PFSK-1 (cell line): ENCODE data around the gene GRM4.

Experiments
- FOXP2 ChIP-seq: optimal IDR thresholded peaks from 2 replicates; pipeline ENCODE3; 2011; ENCODE audit warnings: borderline replicate concordance, control low read depth, inconsistent platforms; ENCODE audit not compliant: insufficient read depth; ENCODE audit errors: extremely low read length, extremely low read depth
- POLR2AphosphoS5 ChIP-seq: IDR thresholded peaks from 2 replicates; pipeline ENCODE4 v1.6.1; 2012; ENCODE audit warnings: low read depth, mild to moderate bottlenecking, control low read depth, low read length, moderate library complexity
- REST ChIP-seq, 2 experiments: IDR thresholded peaks; 2 replicates each; pipeline versions ENCODE4 v1.6.1 to v1.8.0; 2011 to 2012; ENCODE audit warnings: low read depth in 2 of 2, low read length in 2 of 2, control low read depth in 1 of 2, inconsistent platforms in 1 of 2, mild to moderate bottlenecking in 1 of 2, moderate library complexity in 1 of 2; ENCODE audit not compliant: insufficient read depth in 1 of 2
- SIN3A ChIP-seq: IDR thresholded peaks from 2 replicates; pipeline ENCODE4 v1.6.1; 2012; ENCODE audit warnings: mild to moderate bottlenecking, low read length, moderate library complexity, borderline replicate concordance; ENCODE audit not compliant: insufficient read depth
- TAF1 ChIP-seq: IDR thresholded peaks from 2 replicates; pipeline ENCODE4 v1.6.1; 2012; ENCODE audit warnings: low read length, control low read depth, borderline replicate concordance; ENCODE audit not compliant: insufficient read depth

GRM4 gene

GRCh38 chr6:34035704-34036356, 110.1 kb downstream of the GRM4 start:
- TF ChIP-seq REST (IDR thresholded peaks at IDR 0.05; ENCODE audit: insufficient read depth in 1 of 2, low read depth in 2 of 2, low read length in 2 of 2) (no peak), SIN3A (no peak), FOXP2 (no peak), TAF1 (no peak), POLR2AphosphoS5 (no peak)

- no peak for TF ChIP-seq SIN3A
- TF ChIP-seq TAF1, result no peak
- no peak for TF ChIP-seq REST (IDR thresholded peaks at IDR 0.05; ENCODE audit: insufficient read depth in 1 of 2, low read depth in 2 of 2, low read length in 2 of 2)
- TF ChIP-seq FOXP2, result no peak
- TF ChIP-seq POLR2AphosphoS5, result no peak
These were observed 110.7 kb downstream of the GRM4 start for GRCh38 chr6:34035161-34035560.

DNA sequence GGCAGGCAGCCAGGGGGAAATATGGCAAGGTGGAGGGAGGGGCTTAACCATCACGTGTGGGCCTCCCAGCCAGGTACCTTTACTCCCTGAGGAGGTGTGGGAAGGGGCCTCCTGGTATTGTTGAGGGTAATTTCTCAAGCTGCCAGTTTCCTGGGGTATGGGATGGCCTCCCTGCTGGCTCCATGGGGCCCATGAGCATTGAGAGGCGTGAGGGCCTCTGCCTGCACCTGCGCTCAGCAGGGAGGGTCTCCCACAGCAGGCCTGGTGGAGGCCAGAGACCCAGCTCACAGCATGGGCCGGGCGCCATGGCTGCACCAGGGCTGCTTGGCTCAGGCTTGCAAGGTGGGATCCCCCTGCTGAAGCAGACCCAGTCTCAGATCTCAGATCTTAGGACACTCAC, 113.0 kb downstream of the GRM4 start:
- no peak for TF ChIP-seq FOXP2
- TF ChIP-seq SIN3A, result no peak
- no peak for TF ChIP-seq REST (IDR thresholded peaks at IDR 0.05; ENCODE audit: insufficient read depth in 1 of 2, low read depth in 2 of 2, low read length in 2 of 2)
- TF ChIP-seq POLR2AphosphoS5, result no peak
- no peak for TF ChIP-seq TAF1

DNA sequence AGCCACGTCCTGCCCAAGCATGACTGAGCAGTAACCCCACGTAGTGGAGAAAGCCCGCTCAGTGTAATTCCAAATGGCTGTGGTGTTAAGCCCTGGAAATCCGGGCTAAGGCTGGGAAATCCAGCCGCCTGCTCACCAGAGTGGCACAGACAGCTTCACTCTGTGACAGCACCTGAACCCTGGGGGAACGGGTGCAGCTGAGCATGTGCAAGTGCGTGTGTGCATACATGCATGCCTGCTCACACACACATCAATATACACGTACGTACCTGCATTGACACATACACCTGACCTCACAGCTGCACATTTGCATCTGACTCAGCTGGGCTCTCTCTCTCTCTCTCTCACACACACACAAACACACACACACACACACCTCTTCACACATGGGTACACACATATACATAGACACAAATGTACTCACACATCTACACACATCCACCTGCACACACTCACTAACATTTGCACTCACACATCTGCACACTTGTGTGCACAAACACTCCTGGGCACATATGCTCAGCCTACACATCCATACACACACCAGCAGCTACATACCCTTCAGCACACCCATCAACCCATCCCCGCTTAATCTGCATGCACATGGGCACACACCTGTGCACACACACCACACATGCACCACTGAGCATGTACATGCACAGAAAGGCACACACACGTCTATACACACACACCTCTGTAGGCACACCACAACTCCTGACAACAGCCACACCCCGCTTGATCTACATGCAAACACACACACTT, 114.1 kb downstream of the GRM4 start:
- TF ChIP-seq FOXP2 (no peak), TAF1 (no peak), REST (IDR thresholded peaks at IDR 0.05; ENCODE audit: insufficient read depth in 1 of 2, low read depth in 2 of 2, low read length in 2 of 2) (no peak), SIN3A (no peak), POLR2AphosphoS5 (no peak)
